GM12878 (cell line): ENCODE measurements around the gene ADAM10. TPM values are rescaled to one million over a fixed set of nuclear protein-coding genes. Genes with fewer than 3 reads are reported as not detected.

ENCODE experiments used
- ATAC-seq: fragments of 200-7000 bp; cut with Tn5 transposase; 3 replicates; pipeline ENCODE4 v1.9.1; 2020; ENCODE audit warnings: mild to moderate bottlenecking, moderate library complexity
- BruUV-seq: library from RNA; stranded (reverse); fragments of 400-500 nt; replicated peaks from 2 replicates; lab custom pipeline; 2021; lab: Mats Ljungman, UMichigan
- CTCF ChIA-PET: fragments of 300-600 bp; sonication (Branson Sonifier 250); formaldehyde crosslinking; extraction: SDS; loops from one replicate; lab custom pipeline; 2021; ENCODE audit warnings: inconsistent platforms; lab: Yijun Ruan, JAX
- POLR2A ChIA-PET: fragments of 350-600 bp; formaldehyde crosslinking; extraction: SDS; loops from one replicate; lab custom pipeline; 2021; ENCODE audit warnings: inconsistent platforms; lab: Charles Lee
- RAD21 ChIA-PET: fragments of 300-600 bp; sonication (Branson Sonifier 250); formaldehyde crosslinking; loops from one replicate; lab custom pipeline; 2023; ENCODE audit warnings: antibody characterized with exemption; ENCODE audit not compliant: unreplicated experiment; lab: Charles Lee
- SMC1A ChIA-PET: fragments of 300-600 bp; sonication (Branson Sonifier 250); formaldehyde crosslinking; loops from one replicate; lab custom pipeline; 2023; ENCODE audit not compliant: unreplicated experiment, uncharacterized antibody; lab: Charles Lee
- DNase-seq: peaks from one replicate; pipeline ENCODE4 v3.0.0-alpha.2; 2011; ENCODE audit warnings: low read depth, low spot score
- FAIRE-seq: peaks from 3 replicates; lab custom pipeline; 2011; peaks lifted over from hg19 to GRCh38; lab: Jason Lieb, UNC
- H2AFZ ChIP-seq: 2 replicates; pipeline ENCODE4 v1.6.0; 2011; ENCODE audit warnings: low read depth, low read length, control low read depth; ENCODE audit not compliant: control insufficient read depth
- H3K27ac ChIP-seq: 2 replicates; pipeline ENCODE4 v1.5.1; 2011; ENCODE audit warnings: control low read depth; ENCODE audit not compliant: control insufficient read depth, insufficient read depth
- H3K27me3 ChIP-seq, 2 experiments: replicated peaks in 1 of 2; 2 replicates each; pipeline versions ENCODE4 v1.6.0 to v1.6.1; 2011; ENCODE audit warnings: low read length in 1 of 2; ENCODE audit not compliant: control insufficient read depth in 2 of 2, insufficient read depth in 2 of 2
- H3K36me3 ChIP-seq, 2 experiments: 2 replicates each; pipeline ENCODE4 v1.5.1; 2011; ENCODE audit warnings: low read length in 1 of 2; ENCODE audit not compliant: control insufficient read depth in 2 of 2, insufficient read depth in 2 of 2
- H3K4me1 ChIP-seq: 2 replicates; pipeline ENCODE4 v1.6.1; 2011; ENCODE audit warnings: mild to moderate bottlenecking, low read length, moderate library complexity, mixed read lengths; ENCODE audit not compliant: control insufficient read depth, insufficient read depth
- H3K4me2 ChIP-seq: 2 replicates; pipeline ENCODE4 v1.6.0; 2011; ENCODE audit warnings: control low read depth; ENCODE audit not compliant: control insufficient read depth, insufficient read depth
- H3K4me3 ChIP-seq: fragments of 200-600 bp; sonication (generic); 2 replicates; pipeline ENCODE4 v1.5.1; 2016
- H3K79me2 ChIP-seq: 2 replicates; pipeline ENCODE4 v1.6.0; 2011; ENCODE audit warnings: low read length; ENCODE audit not compliant: control insufficient read depth, insufficient read depth
- H3K9ac ChIP-seq: 2 replicates; pipeline ENCODE4 v1.8.0; 2011; ENCODE audit warnings: low read length, control low read depth, mixed read lengths; ENCODE audit not compliant: control insufficient read depth, insufficient read depth
- H3K9me3 ChIP-seq: replicated peaks from 3 replicates; pipeline ENCODE4 v1.5.1; 2011; ENCODE audit warnings: mild to moderate bottlenecking, low read length; ENCODE audit not compliant: control insufficient read depth, insufficient read depth
- H4K20me1 ChIP-seq: 2 replicates; pipeline ENCODE4 v1.6.0; 2011; ENCODE audit not compliant: control insufficient read depth, insufficient read depth
- CHD4 ChIP-seq: fragments of 200-600 bp; sonication (generic); IDR thresholded peaks from 2 replicates; pipeline ENCODE4 v1.6.1; 2016; ENCODE audit warnings: mild to moderate bottlenecking
- KDM1A ChIP-seq: fragments of 200-600 bp; sonication (generic); IDR thresholded peaks from 2 replicates; pipeline ENCODE4 v1.6.1; 2016; ENCODE audit warnings: borderline replicate concordance
- LARP7 ChIP-seq: fragments of 450-650 bp; IDR thresholded peaks from 2 replicates; pipeline ENCODE4 v1.6.1; 2017; ENCODE audit warnings: mild to moderate bottlenecking
- MYC ChIP-seq: IDR thresholded peaks from 2 replicates; pipeline ENCODE4 v1.6.1; 2011; ENCODE audit warnings: mild to moderate bottlenecking, low read length, moderate library complexity, inconsistent platforms; ENCODE audit not compliant: insufficient read depth, insufficient replicate concordance, insufficient read length, severe bottlenecking
- NFYA ChIP-seq: IDR thresholded peaks from 2 replicates; pipeline ENCODE4 v1.6.1; 2011; ENCODE audit warnings: low read depth, mild to moderate bottlenecking, low read length, improper control_type of control experiment, borderline replicate concordance
- POU2F2 ChIP-seq: IDR thresholded peaks from 3 replicates; pipeline ENCODE4 v1.6.1; 2011; ENCODE audit warnings: low read depth, mild to moderate bottlenecking, low read length, borderline replicate concordance
- SIX5 ChIP-seq: IDR thresholded peaks from 2 replicates; pipeline ENCODE4 v1.6.1; 2011; ENCODE audit warnings: mild to moderate bottlenecking, low read depth, low read length, moderate library complexity; ENCODE audit not compliant: severe bottlenecking
- SUPT20H ChIP-seq: IDR thresholded peaks from 2 replicates; pipeline ENCODE4 v1.6.1; 2011; ENCODE audit warnings: low read depth, mild to moderate bottlenecking, low read length, moderate library complexity, borderline replicate concordance; ENCODE audit not compliant: control insufficient read depth
- ZNF622 ChIP-seq: fragments of 450-650 bp; IDR thresholded peaks from 2 replicates; pipeline ENCODE4 v1.6.1; 2017; ENCODE audit warnings: mild to moderate bottlenecking, inconsistent platforms
- in situ Hi-C: fragments of 300-500 bp; cut with MboI; formaldehyde crosslinking; loops from 9 replicates; pipeline ENCODE4 v1.14.3; 2018; ENCODE audit warnings: mixed read lengths
- intact Hi-C: fragments of 100-400 bp; cut with micrococcal nuclease; formaldehyde crosslinking; loops from one replicate; pipeline ENCODE4 v1.14.2; 2022; ENCODE audit not compliant: unreplicated experiment
- polyA plus RNA-seq, 11 experiments: library from polyadenylated mRNA; depleted of rRNA in 4 of 11; unstranded in 6 of 11; stranded (reverse) in 5 of 11; fragments of >200 nt; fragmentation: Nextera tagmentation in 4 of 11; fragmentation: Illumina TruSeq in 1 of 11; extraction: Ambion mirVana in 4 of 11; extraction: Trizol in 1 of 11; gene quantifications; 1 replicate in 1 of 11; 2 replicates in 10 of 11; pipeline versions ENCODE4 v1.2.1 to v1.2.3, GENCODE V29; 2011 to 2016; ENCODE audit warnings: inconsistent platforms in 2 of 11, missing spikeins in 2 of 11, low read depth in 1 of 11
- total RNA-seq, 4 experiments: library from RNA; depleted of rRNA in 3 of 4; stranded (reverse); fragments of >200 nt in 3 of 4; fragmentation: Illumina TruSeq in 1 of 4; extraction: Trizol in 1 of 4; gene quantifications; 2 replicates each; pipeline versions ENCODE4 v1.2.1 to v1.2.3, GENCODE V29; 2013 to 2021
- TF ChIP-seq, protein P1 (sequence below): fragments of 450-650 bp; IDR thresholded peaks from 2 replicates; pipeline ENCODE4 v1.6.1; 2017; ENCODE audit warnings: mild to moderate bottlenecking

ADAM10 gene
- total and polyA plus RNA-seq, 10 of the 15 experiments (the other 5 are each of a cell fraction or from before 2014, with no cell fraction given), result 10.0 to 88.9 (median 51.7) TPM

DNA sequence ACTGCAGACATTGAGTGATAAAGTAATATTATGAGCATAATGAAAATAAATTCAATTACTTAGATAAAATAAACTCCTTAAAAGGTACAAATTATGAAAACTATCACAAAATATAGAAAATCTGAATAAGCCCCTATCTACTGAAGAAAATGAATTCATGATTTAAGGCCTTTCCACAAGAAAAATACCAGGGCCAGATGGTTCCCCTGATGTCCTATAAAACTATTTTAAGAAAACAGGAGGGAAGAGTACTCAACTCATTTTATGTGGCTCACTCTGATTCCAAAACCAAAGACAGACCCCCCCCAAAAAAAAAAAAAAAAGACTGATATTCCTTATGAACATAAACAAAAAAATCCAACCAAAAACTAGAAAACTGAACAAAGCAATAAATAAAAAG, 59.9 kb downstream of the ADAM10 start:
- no TSS peak for BruUV-seq
- POLR2A ChIA-PET, result no interaction called here
- TF ChIP-seq KDM1A (no peak), ZNF622 (no peak), NFYA (no peak), POU2F2 (no peak), SUPT20H (no peak), SIX5 (no peak), MYC (no peak), CHD4 (no peak), LARP7 (no peak)
- TF ChIP-seq, protein P1, sequence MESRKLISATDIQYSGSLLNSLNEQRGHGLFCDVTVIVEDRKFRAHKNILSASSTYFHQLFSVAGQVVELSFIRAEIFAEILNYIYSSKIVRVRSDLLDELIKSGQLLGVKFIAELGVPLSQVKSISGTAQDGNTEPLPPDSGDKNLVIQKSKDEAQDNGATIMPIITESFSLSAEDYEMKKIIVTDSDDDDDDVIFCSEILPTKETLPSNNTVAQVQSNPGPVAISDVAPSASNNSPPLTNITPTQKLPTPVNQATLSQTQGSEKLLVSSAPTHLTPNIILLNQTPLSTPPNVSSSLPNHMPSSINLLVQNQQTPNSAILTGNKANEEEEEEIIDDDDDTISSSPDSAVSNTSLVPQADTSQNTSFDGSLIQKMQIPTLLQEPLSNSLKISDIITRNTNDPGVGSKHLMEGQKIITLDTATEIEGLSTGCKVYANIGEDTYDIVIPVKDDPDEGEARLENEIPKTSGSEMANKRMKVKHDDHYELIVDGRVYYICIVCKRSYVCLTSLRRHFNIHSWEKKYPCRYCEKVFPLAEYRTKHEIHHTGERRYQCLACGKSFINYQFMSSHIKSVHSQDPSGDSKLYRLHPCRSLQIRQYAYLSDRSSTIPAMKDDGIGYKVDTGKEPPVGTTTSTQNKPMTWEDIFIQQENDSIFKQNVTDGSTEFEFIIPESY, result no peak
- H3K4me3 ChIP-seq, result no peak overlapping the region
- no peak overlapping the region for H3K4me2 ChIP-seq
- peaks cover 21% of the 10 kb centered on the region for H3K79me2 ChIP-seq
- H3K27me3 ChIP-seq, result no peaks in the 10 kb centered on the region
- CTCF ChIA-PET, result interaction anchor here (0.6 kb wide), 1 partner anchor 72 kb away, joined by 3 read pairs; no protein-coding TSS in a partner anchor
- no peak overlapping the region for H2AFZ ChIP-seq
- no peak for ATAC-seq
- no peak overlapping the region for H3K9ac ChIP-seq
- H4K20me1 ChIP-seq, result no peaks in the 10 kb centered on the region
- intact Hi-C loops, result no loop called here
- no peaks in the 10 kb centered on the region for H3K4me1 ChIP-seq
- in situ Hi-C loops, result no loop called here
- no peak overlapping the region for H3K27ac ChIP-seq
- FAIRE-seq, result no peak
- H3K9me3 ChIP-seq, result no peaks in the 10 kb centered on the region
- SMC1A ChIA-PET, result no interaction called here
- H3K36me3 ChIP-seq, result peaks cover 0 to 11% of the 10 kb centered on the region in 2 experiments; a peak in 3 of 4 replicates
- DNase-seq, result no peak
- RAD21 ChIA-PET, result no interaction called here
